BLaER1 treated with 17β-estradiol and CSF1 and Interleukin-3, amounts not matched to agents 10 nM and 100 nM (cell line): Measurements from ENCODE around the gene SLC6A1.

Experiments
- H3K27ac ChIP-seq, 11 experiments: shearing (Covaris generic); formaldehyde crosslinking; 2 replicates each; pipeline ENCODE4 v1.8.1; 2022
- H3K27me3 ChIP-seq, 11 experiments: shearing (Covaris generic); formaldehyde crosslinking; 2 replicates each; pipeline ENCODE4 v1.8.1; 2022
- H3K36me3 ChIP-seq, 11 experiments: shearing (Covaris generic); formaldehyde crosslinking; 2 replicates each; pipeline ENCODE4 v1.8.1; 2022
- H3K4me1 ChIP-seq, 10 experiments: shearing (Covaris generic); formaldehyde crosslinking; 2 replicates each; pipeline ENCODE4 v1.8.1; 2022
- H3K4me2 ChIP-seq, 11 experiments: shearing (Covaris generic); formaldehyde crosslinking; 2 replicates each; pipeline ENCODE4 v1.8.1; 2022
- H3K4me3 ChIP-seq, 10 experiments: shearing (Covaris generic); formaldehyde crosslinking; 2 replicates each; pipeline ENCODE4 v1.8.1; 2022
- H3K9ac ChIP-seq, 11 experiments: shearing (Covaris generic); formaldehyde crosslinking; 2 replicates each; pipeline ENCODE4 v1.8.1; 2022
- H3K9me3 ChIP-seq, 11 experiments: shearing (Covaris generic); formaldehyde crosslinking; replicated peaks in 1 of 11; 2 replicates each; pipeline ENCODE4 v1.8.1; 2022
- H4K20me1 ChIP-seq, 11 experiments: shearing (Covaris generic); formaldehyde crosslinking; 2 replicates each; pipeline ENCODE4 v1.8.1; 2022
- Cebpa-rat ChIP-seq, 11 experiments: shearing (Covaris generic); IDR thresholded peaks; 2 replicates each; pipeline ENCODE4 v1.8.1; 2022

Gene SLC6A1

GRCh38 chr3:11037241-11037873, 44.8 kb downstream of the SLC6A1 start:
- Histone ChIP-seq H3K4me3 (no peak overlapping the region), H3K4me2 (no peak overlapping the region), H3K27me3 (no peaks in the 10 kb centered on the region), H3K27ac (no peak overlapping the region), H3K9ac (no peak overlapping the region), H3K9me3 (no peaks in the 10 kb centered on the region), H3K36me3 (no peaks in the 10 kb centered on the region), H3K4me1 (no peaks in the 10 kb centered on the region), H4K20me1 (no peaks in the 10 kb centered on the region)
- no peak for TF ChIP-seq Cebpa-rat (IDR thresholded peaks at IDR 0.05)

GRCh38 chr3:11037976-11038375, 45.4 kb downstream of the SLC6A1 start:
- no peak for TF ChIP-seq Cebpa-rat (IDR thresholded peaks at IDR 0.05)
- Histone ChIP-seq H3K9ac (no peak overlapping the region), H3K4me3 (no peak overlapping the region), H3K9me3 (no peaks in the 10 kb centered on the region), H3K27ac (no peak overlapping the region), H4K20me1 (no peaks in the 10 kb centered on the region), H3K4me2 (no peak overlapping the region), H3K4me1 (0 out of 20 replicates have a peak, but pooled peaks cover 0 to 1% (median 0%) of the 10 kb centered on the region in 10 experiments), H3K27me3 (no peaks in the 10 kb centered on the region), H3K36me3 (no peaks in the 10 kb centered on the region)

GRCh38 chr3:11045536-11045935, 53.0 kb downstream of the SLC6A1 start:
- Histone ChIP-seq H4K20me1 (no peaks in the 10 kb centered on the region), H3K9ac (no peak overlapping the region), H3K27ac (no peak overlapping the region), H3K27me3 (no peaks in the 10 kb centered on the region), H3K9me3 (peaks cover 0 to 10% (median 0%) of the 10 kb centered on the region in 11 experiments; a peak in 2 of 22 replicates), H3K4me1 (peaks cover 0 to 14% (median 6%) of the 10 kb centered on the region in 10 experiments; a peak in 14 of 20 replicates), H3K36me3 (no peaks in the 10 kb centered on the region), H3K4me3 (no peak overlapping the region), H3K4me2 (no peak overlapping the region)
- TF ChIP-seq Cebpa-rat (IDR thresholded peaks at IDR 0.05), result no peak

GRCh38 chr3:11047500-11047899, 55.0 kb downstream of the SLC6A1 start:
- Histone ChIP-seq H3K4me2 (no peak overlapping the region), H3K27ac (no peak overlapping the region), H3K4me3 (no peak overlapping the region), H3K9me3 (peaks cover 0 to 10% (median 0%) of the 10 kb centered on the region in 11 experiments; a peak in 2 of 22 replicates), H3K36me3 (no peaks in the 10 kb centered on the region), H3K4me1 (peaks cover 0 to 20% (median 11%) of the 10 kb centered on the region in 10 experiments; a peak in 15 of 20 replicates), H3K27me3 (no peaks in the 10 kb centered on the region), H3K9ac (no peak overlapping the region), H4K20me1 (no peaks in the 10 kb centered on the region)
- no peak for TF ChIP-seq Cebpa-rat (IDR thresholded peaks at IDR 0.05)

- Histone ChIP-seq H3K9ac (no peak overlapping the region), H3K4me3 (no peak overlapping the region), H3K4me2 (peak overlapping the region in 9 of 11 experiments; percentile 22 to 77 (median 55); a peak in 17 of 22 replicates), H3K4me1 (peaks cover 0 to 14% (median 11%) of the 10 kb centered on the region in 10 experiments; a peak in 15 of 20 replicates), H3K9me3 (no peaks in the 10 kb centered on the region), H4K20me1 (no peaks in the 10 kb centered on the region), H3K27me3 (no peaks in the 10 kb centered on the region), H3K27ac (no peak overlapping the region), H3K36me3 (no peaks in the 10 kb centered on the region)
- TF ChIP-seq Cebpa-rat (IDR thresholded peaks at IDR 0.05), result no peak
Observed at GRCh38 chr3:11050666-11051323, 58.2 kb downstream of the SLC6A1 start.

GRCh38 chr3:11053926-11054503, 61.5 kb downstream of the SLC6A1 start:
- no peaks in the 10 kb centered on the region for H3K9me3 ChIP-seq
- H3K4me1 ChIP-seq, result peaks cover 1 to 16% (median 14%) of the 10 kb centered on the region in 10 experiments; a peak in 18 of 20 replicates
- no peak for TF ChIP-seq Cebpa-rat (IDR thresholded peaks at IDR 0.05)
- H3K27ac ChIP-seq, result no peak overlapping the region
- no peak overlapping the region for H3K4me2 ChIP-seq
- H4K20me1 ChIP-seq, result no peaks in the 10 kb centered on the region
- no peak overlapping the region for H3K9ac ChIP-seq
- H3K27me3 ChIP-seq, result no peaks in the 10 kb centered on the region
- no peaks in the 10 kb centered on the region for H3K36me3 ChIP-seq
- H3K4me3 ChIP-seq, result no peak overlapping the region

GRCh38 chr3:11054739-11055438, 62.3 kb downstream of the SLC6A1 start:
- Histone ChIP-seq H3K36me3 (no peaks in the 10 kb centered on the region), H3K4me2 (no peak overlapping the region), H3K9ac (no peak overlapping the region), H3K27ac (no peak overlapping the region), H3K4me1 (peaks cover 5 to 25% (median 19%) of the 10 kb centered on the region in 10 experiments; a peak in 18 of 20 replicates), H4K20me1 (no peaks in the 10 kb centered on the region), H3K4me3 (no peak overlapping the region), H3K27me3 (no peaks in the 10 kb centered on the region), H3K9me3 (no peaks in the 10 kb centered on the region)
- TF ChIP-seq Cebpa-rat (IDR thresholded peaks at IDR 0.05), result no peak

GRCh38 chr3:11055496-11055895, 62.9 kb downstream of the SLC6A1 start:
- no peak overlapping the region for H3K9ac ChIP-seq
- no peak overlapping the region for H3K27ac ChIP-seq
- H3K9me3 ChIP-seq, result no peaks in the 10 kb centered on the region
- H3K27me3 ChIP-seq, result no peaks in the 10 kb centered on the region
- TF ChIP-seq Cebpa-rat (IDR thresholded peaks at IDR 0.05), result no peak
- no peak overlapping the region for H3K4me2 ChIP-seq
- no peak overlapping the region for H3K4me3 ChIP-seq
- no peaks in the 10 kb centered on the region for H4K20me1 ChIP-seq
- H3K36me3 ChIP-seq, result no peaks in the 10 kb centered on the region
- H3K4me1 ChIP-seq, result peaks cover 8 to 25% (median 21%) of the 10 kb centered on the region in 10 experiments; a peak in 19 of 20 replicates

GRCh38 chr3:11056531-11057050, 64.0 kb downstream of the SLC6A1 start:
- H4K20me1 ChIP-seq, result no peaks in the 10 kb centered on the region
- H3K27ac ChIP-seq, result no peak overlapping the region
- no peaks in the 10 kb centered on the region for H3K27me3 ChIP-seq
- H3K9me3 ChIP-seq, result no peaks in the 10 kb centered on the region; a peak in 2 of 22 replicates
- no peak overlapping the region for H3K4me3 ChIP-seq
- H3K36me3 ChIP-seq, result no peaks in the 10 kb centered on the region
- H3K9ac ChIP-seq, result no peak overlapping the region
- peaks cover 11 to 30% (median 24%) of the 10 kb centered on the region in 10 experiments; a peak in 19 of 20 replicates for H3K4me1 ChIP-seq
- no peak overlapping the region for H3K4me2 ChIP-seq
- no peak for TF ChIP-seq Cebpa-rat (IDR thresholded peaks at IDR 0.05)
